MM.1S (cell line): ENCODE data around the gene EHBP1.

Source experiments
- CTCF ChIP-seq: fragments of 300-600 bp; sonication (generic); IDR thresholded peaks from 2 replicates; pipeline ENCODE4 v1.5.1; 2016; ENCODE audit warnings: antibody characterized with exemption, low read length, mixed read lengths
- EZH2 ChIP-seq: fragments of 300-600 bp; sonication (generic); optimal IDR thresholded peaks from 2 replicates; pipeline ENCODE3; 2017; ENCODE audit warnings: low read depth, mild to moderate bottlenecking, antibody characterized with exemption, low read length, mixed read lengths
- EZH2phosphoT487 ChIP-seq: fragments of 300-600 bp; sonication (generic); IDR thresholded peaks from 2 replicates; pipeline ENCODE4 v1.6.1; 2018; ENCODE audit warnings: antibody characterized with exemption, low read length

DNA sequence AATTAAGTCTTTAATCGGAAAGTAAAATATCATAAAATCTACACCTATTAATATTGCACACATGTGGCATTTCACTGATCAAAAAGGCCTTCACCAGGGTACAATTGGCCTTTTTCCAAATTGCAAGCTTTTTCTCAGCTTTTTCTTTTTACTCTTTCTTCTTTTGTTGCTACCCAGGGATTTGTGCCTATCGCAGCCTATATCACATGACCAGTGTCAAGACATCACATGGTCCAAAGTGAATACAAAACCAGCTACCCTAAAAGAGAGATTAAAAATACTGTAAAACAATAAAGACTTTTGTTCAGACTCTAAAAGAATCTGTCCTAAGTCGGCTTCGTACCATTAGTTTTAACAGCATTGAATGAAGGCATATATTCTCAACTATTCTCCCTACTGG lies 330.1 kb downstream of the EHBP1 start:
- TF ChIP-seq CTCF (no peak), EZH2 (no peak), EZH2phosphoT487 (no peak)
